Kidney epithelial cell (primary cell): ENCODE data around the gene SPRED3. TPM values are rescaled to one million over a fixed set of nuclear protein-coding genes. Genes with fewer than 3 reads are reported as not detected.

Experiments used
- DNase-seq: peaks from one replicate; pipeline ENCODE4 v3.0.0-alpha.2; 2010; ENCODE audit warnings: low read depth
- H3K27me3 ChIP-seq: 2 replicates; pipeline ENCODE4 v1.6.0; 2011; ENCODE audit warnings: low read length; ENCODE audit not compliant: control insufficient read depth, insufficient read depth
- H3K36me3 ChIP-seq: 2 replicates; pipeline ENCODE4 v1.5.1; 2011; ENCODE audit warnings: low read length; ENCODE audit not compliant: control insufficient read depth, insufficient read depth
- H3K4me3 ChIP-seq: 2 replicates; pipeline ENCODE4 v1.5.1; 2011; ENCODE audit warnings: low read depth, mild to moderate bottlenecking, control low read depth, low read length
- CTCF ChIP-seq: IDR thresholded peaks from 2 replicates; pipeline ENCODE4 v1.5.1; 2011; ENCODE audit warnings: mild to moderate bottlenecking, moderate library complexity, low read length, control low read depth, inconsistent platforms; ENCODE audit not compliant: insufficient read depth, poor library complexity, severe bottlenecking
- total RNA-seq: library from RNA; depleted of rRNA; stranded (reverse); fragments of >200 nt; gene quantifications from 2 replicates; pipeline ENCODE4 v1.2.3, GENCODE V29; 2015

SPRED3 gene
- total RNA-seq, 1 donor from 2014 or later, result 4.3 TPM

- no peaks in the 10 kb centered on the region for H3K36me3 ChIP-seq
- peak; percentile 18 for TF ChIP-seq CTCF
- no peaks in the 10 kb centered on the region for H3K27me3 ChIP-seq
- no peak overlapping the region for H3K4me3 ChIP-seq
- no peak for DNase-seq
Measured at GRCh38 chr19:38441657-38442348, 53.3 kb downstream of the SPRED3 start.

- no peaks in the 10 kb centered on the region for H3K27me3 ChIP-seq
- H3K4me3 ChIP-seq, result no peak overlapping the region
- H3K36me3 ChIP-seq, result no peaks in the 10 kb centered on the region
- no peak for TF ChIP-seq CTCF
- no peak for DNase-seq
Measured at GRCh38 chr19:38442736-38443135, 54.2 kb downstream of the SPRED3 start.

GRCh38 chr19:38443458-38443999, 55.0 kb downstream of the SPRED3 start:
- no peaks in the 10 kb centered on the region for H3K27me3 ChIP-seq
- no peak for DNase-seq
- no peak for TF ChIP-seq CTCF
- no peak overlapping the region for H3K4me3 ChIP-seq
- H3K36me3 ChIP-seq, result no peaks in the 10 kb centered on the region

GRCh38 chr19:38444026-38444425, 55.5 kb downstream of the SPRED3 start:
- Histone ChIP-seq H3K4me3 (no peak overlapping the region), H3K27me3 (no peaks in the 10 kb centered on the region), H3K36me3 (no peaks in the 10 kb centered on the region)
- no peak for DNase-seq
- no peak for TF ChIP-seq CTCF

GRCh38 chr19:38445362-38445761, 56.9 kb downstream of the SPRED3 start:
- Histone ChIP-seq H3K36me3 (no peaks in the 10 kb centered on the region), H3K27me3 (no peaks in the 10 kb centered on the region), H3K4me3 (no peak overlapping the region)
- no peak for TF ChIP-seq CTCF
- no peak for DNase-seq

- H3K4me3 ChIP-seq, result no peak overlapping the region
- no peak for DNase-seq
- no peak for TF ChIP-seq CTCF
- no peaks in the 10 kb centered on the region for H3K27me3 ChIP-seq
- no peaks in the 10 kb centered on the region for H3K36me3 ChIP-seq
Measured at GRCh38 chr19:38448225-38448624, 59.7 kb downstream of the SPRED3 start.
